B cell (primary cell): ENCODE results near the gene UBE2J1. TPM values are rescaled to one million over a fixed set of nuclear protein-coding genes. Genes with fewer than 3 reads are reported as not detected.

Experiments used
- ATAC-seq: fragments of 200-7000 bp; cut with Tn5 transposase; one replicate; pipeline ENCODE4 v1.10.0; 2021; ENCODE audit warnings: low read depth, mild to moderate bottlenecking, moderate number of reproducible peaks, moderate library complexity
- CTCF ChIA-PET: fragments of 350-600 bp; sonication (Branson Sonifier 250); formaldehyde crosslinking; loops from one replicate; lab custom pipeline; 2021; ENCODE audit warnings: antibody characterized with exemption, inconsistent platforms; lab: Charles Lee
- POLR2A ChIA-PET: fragments of 350-600 bp; sonication (Branson Sonifier 250); formaldehyde crosslinking; loops from one replicate; lab custom pipeline; 2021; ENCODE audit warnings: antibody characterized with exemption; lab: Charles Lee
- DNase-seq: peaks from one replicate; pipeline ENCODE4 v3.0.0; 2013
- H2AFZ ChIP-seq: 2 replicates; pipeline ENCODE4 v1.6.1; 2012; ENCODE audit warnings: mild to moderate bottlenecking, low read depth, low read length; ENCODE audit not compliant: insufficient read depth, poor library complexity, severe bottlenecking
- H3K27ac ChIP-seq, 2 donors: 1 replicate in 1 of 2; 2 replicates in 1 of 2; pipeline ENCODE4 v1.5.1; 2012 to 2013; ENCODE audit warnings: low read length in 2 of 2, mild to moderate bottlenecking in 2 of 2, moderate library complexity in 1 of 2
- H3K27me3 ChIP-seq, 4 experiments: fragments of 200-600 bp in 1 of 4; sonication (generic) in 1 of 4; replicated peaks in 1 of 4; 1 replicate in 2 of 4; 2 replicates in 2 of 4; pipeline versions ENCODE4 v1.6.1 to v1.7.0; 2013 to 2016; ENCODE audit warnings: low read length in 3 of 4, mild to moderate bottlenecking in 2 of 4, mixed read lengths in 1 of 4, moderate library complexity in 1 of 4; ENCODE audit not compliant: insufficient read depth in 4 of 4, control insufficient read depth in 3 of 4; ENCODE audit errors: control extremely low read depth in 1 of 4
- H3K36me3 ChIP-seq, 2 experiments: replicated peaks in 1 of 2; 1 replicate in 1 of 2; 2 replicates in 1 of 2; pipeline versions ENCODE4 v1.6.1 to v1.7.1; 2013; ENCODE audit warnings: low read length in 1 of 2; ENCODE audit not compliant: insufficient read depth in 2 of 2, control insufficient read depth in 1 of 2; ENCODE audit errors: control extremely low read depth in 1 of 2, extremely low read depth in 1 of 2
- H3K4me1 ChIP-seq, 2 donors: fragments of 200-600 bp in 1 of 2; sonication (generic) in 1 of 2; 1 replicate in 1 of 2; 2 replicates in 1 of 2; pipeline versions ENCODE4 v1.5.1 to v1.6.1; 2013 to 2017; ENCODE audit warnings: low read length in 2 of 2; ENCODE audit not compliant: control insufficient read depth in 2 of 2, insufficient read depth in 2 of 2
- H3K4me2 ChIP-seq: replicated peaks from 2 replicates; pipeline ENCODE3; 2012; ENCODE audit warnings: mild to moderate bottlenecking, low read depth, low read length; ENCODE audit not compliant: poor library complexity, severe bottlenecking
- H3K4me3 ChIP-seq, 5 experiments: fragments of 200-600 bp in 1 of 5; sonication (generic) in 1 of 5; 1 replicate in 3 of 5; 2 replicates in 2 of 5; pipeline versions ENCODE4 v1.5.1 to v1.7.0; 2011 to 2016; ENCODE audit warnings: low read length in 4 of 5, mild to moderate bottlenecking in 4 of 5, low read depth in 2 of 5, control low read depth in 1 of 5, moderate library complexity in 1 of 5; ENCODE audit not compliant: insufficient read depth in 1 of 5; ENCODE audit errors: control extremely low read depth in 1 of 5, extremely low read depth in 1 of 5
- H3K79me2 ChIP-seq: fragments of 200-600 bp; sonication (generic); one replicate; pipeline ENCODE4 v1.6.0; 2016; ENCODE audit warnings: low read length; ENCODE audit not compliant: control insufficient read depth, insufficient read depth
- H3K9ac ChIP-seq: fragments of 200-600 bp; sonication (generic); 2 replicates; pipeline ENCODE4 v1.6.1; 2017; ENCODE audit warnings: mild to moderate bottlenecking, low read length, moderate library complexity
- H3K9me3 ChIP-seq, 3 donors: one replicate each; pipeline versions ENCODE4 v1.6.1 to v1.7.1; 2013; ENCODE audit warnings: low read length in 2 of 3; ENCODE audit not compliant: control insufficient read depth in 2 of 3, insufficient read depth in 1 of 3; ENCODE audit errors: control extremely low read depth in 1 of 3
- H4K20me1 ChIP-seq: 2 replicates; pipeline ENCODE4 v1.6.0; 2012; ENCODE audit warnings: mild to moderate bottlenecking, low read length; ENCODE audit not compliant: insufficient read depth, control insufficient read depth, poor library complexity, severe bottlenecking
- H3K27ac Mint-ChIP-seq: one replicate; pipeline ENCODE4 v1.8.0; 2021; ENCODE audit warnings: mixed read lengths
- H3K27me3 Mint-ChIP-seq: one replicate; pipeline ENCODE4 v1.8.0; 2021; ENCODE audit warnings: mixed read lengths
- H3K4me1 Mint-ChIP-seq: one replicate; pipeline ENCODE4 v1.8.0; 2021; ENCODE audit warnings: mixed read lengths
- H3K4me3 Mint-ChIP-seq: one replicate; pipeline ENCODE4 v1.8.0; 2021; ENCODE audit warnings: mixed read lengths
- H3K9me3 Mint-ChIP-seq: one replicate; pipeline ENCODE4 v1.8.0; 2022; ENCODE audit warnings: mixed read lengths; ENCODE audit not compliant: insufficient read depth
- CTCF ChIP-seq: fragments of 200-600 bp; IDR thresholded peaks from one replicate; pipeline ENCODE4 v1.8.0; 2022; ENCODE audit warnings: antibody characterized with exemption, mild to moderate bottlenecking
- EZH2 ChIP-seq: IDR thresholded peaks from 2 replicates; pipeline ENCODE4 v1.6.1; 2012; ENCODE audit warnings: borderline replicate concordance, low read depth, mild to moderate bottlenecking, moderate library complexity, low read length; ENCODE audit not compliant: insufficient read depth, poor library complexity, severe bottlenecking
- WGBS: methylation state at CpG from one replicate; pipeline ENCODE4 v1.1.5; 2013; ENCODE audit warnings: missing lambda C conversion rate; ENCODE audit not compliant: insufficient coverage; 5-methylcytosine and 5-hydroxymethylcytosine counted together
- intact Hi-C: fragments of 100-400 bp; cut with micrococcal nuclease; formaldehyde crosslinking; loops from one replicate; pipeline ENCODE4 v1.10.0; 2022
- polyA plus RNA-seq: library from polyadenylated mRNA; depleted of rRNA; stranded (reverse); fragments of >200 nt; gene quantifications from 2 replicates; pipeline ENCODE4 v1.2.3, GENCODE V29; 2012
- total RNA-seq, 2 donors: library from RNA; stranded (reverse); fragments of 120-200 nt in 1 of 2; gene quantifications; 1 replicate in 1 of 2; 2 replicates in 1 of 2; pipeline versions ENCODE4 v1.2.3 to v1.2.4, GENCODE V29; 2013 to 2022

UBE2J1 gene
- total and polyA plus RNA-seq, 2 donors (not counting 1 experiment from before 2014, with no cell fraction given): 31.1 to 55.6 TPM

- intact Hi-C loops: no loop called here
- peaks cover 0 to 4% (median 0%) of the 10 kb centered on the region in 3 donors for H3K9me3 ChIP-seq
- no peaks in the 10 kb centered on the region for H3K27me3 ChIP-seq
- ATAC-seq (no peak), DNase-seq (no peak)
- H4K20me1 ChIP-seq: no peaks in the 10 kb centered on the region
- Mint-ChIP-seq H3K27me3 (no peaks in the 10 kb centered on the region), H3K9me3 (no peaks in the 10 kb centered on the region), H3K4me1 (peaks cover 4% of the 10 kb centered on the region), H3K4me3 (no peak overlapping the region), H3K27ac (no peak overlapping the region)
- no peak for TF ChIP-seq CTCF
- TF ChIP-seq EZH2: no peak
- H3K4me2 ChIP-seq: no peak overlapping the region
- H3K9ac ChIP-seq: no peak overlapping the region
- WGBS: 100% methylated on average over 1 of the region's 3 CpGs
- POLR2A ChIA-PET: no interaction called here
- H2AFZ ChIP-seq: no peak overlapping the region
- H3K4me1 ChIP-seq: no peaks in the 10 kb centered on the region
- no peak overlapping the region for H3K4me3 ChIP-seq
- H3K36me3 ChIP-seq: no peaks in the 10 kb centered on the region
- CTCF ChIA-PET: interaction anchor here (1.5 kb wide), 1 partner anchor 88 kb away, joined by 5 read pairs; no protein-coding TSS in a partner anchor
- no peak overlapping the region for H3K27ac ChIP-seq
- H3K79me2 ChIP-seq: no peaks in the 10 kb centered on the region
These were observed 68.4 kb downstream of the UBE2J1 start for GRCh38 chr6:89284081-89284480.

GRCh38 chr6:89282749-89283148 lies 69.8 kb downstream of the UBE2J1 start:
- DNase-seq: no peak

More at GRCh38 chr6:89282749-89283148, 69.8 kb downstream of the UBE2J1 start:
- CTCF ChIA-PET: interaction anchor here (0.6 to 1.5 kb wide), 5 partner anchors 8 to 89 kb away, joined by 3 to 5 read pairs (median 3); no protein-coding TSS in a partner anchor
- H3K9me3 ChIP-seq: peaks cover 0 to 3% (median 0%) of the 10 kb centered on the region in 3 donors
- WGBS: 98% methylated on average over 8 of the region's 9 CpGs
- Mint-ChIP-seq H3K4me3 (no peak overlapping the region), H3K27me3 (no peaks in the 10 kb centered on the region), H3K4me1 (peaks cover 4% of the 10 kb centered on the region), H3K9me3 (no peaks in the 10 kb centered on the region), H3K27ac (no peak overlapping the region)
- TF ChIP-seq EZH2: no peak
- TF ChIP-seq CTCF: no peak
- H3K27ac ChIP-seq: no peak overlapping the region
- intact Hi-C loops: no loop called here
- H4K20me1 ChIP-seq: no peaks in the 10 kb centered on the region
- no peak overlapping the region for H2AFZ ChIP-seq
- no peak overlapping the region for H3K4me2 ChIP-seq
- H3K36me3 ChIP-seq: no peaks in the 10 kb centered on the region
- no peak for ATAC-seq
- POLR2A ChIA-PET: no interaction called here
- no peaks in the 10 kb centered on the region for H3K27me3 ChIP-seq
- H3K79me2 ChIP-seq: no peaks in the 10 kb centered on the region
- H3K4me3 ChIP-seq: no peak overlapping the region
- no peak overlapping the region for H3K9ac ChIP-seq
- H3K4me1 ChIP-seq: no peaks in the 10 kb centered on the region
